HUDEP-2 (cell line): ENCODE measurements around the gene ZBTB8B.

Experiments
- DNase-seq, 76 experiments: peaks; one replicate each; lab custom pipeline; 2025; ENCODE audit not compliant: unreplicated experiment in 76 of 76; lab: John Stamatoyannopoulos, UW

The ZBTB8B gene

GRCh38 chr1:32501865-32502264 is 37.0 kb downstream of the ZBTB8B start:
- DNase-seq, result no peak

DNA sequence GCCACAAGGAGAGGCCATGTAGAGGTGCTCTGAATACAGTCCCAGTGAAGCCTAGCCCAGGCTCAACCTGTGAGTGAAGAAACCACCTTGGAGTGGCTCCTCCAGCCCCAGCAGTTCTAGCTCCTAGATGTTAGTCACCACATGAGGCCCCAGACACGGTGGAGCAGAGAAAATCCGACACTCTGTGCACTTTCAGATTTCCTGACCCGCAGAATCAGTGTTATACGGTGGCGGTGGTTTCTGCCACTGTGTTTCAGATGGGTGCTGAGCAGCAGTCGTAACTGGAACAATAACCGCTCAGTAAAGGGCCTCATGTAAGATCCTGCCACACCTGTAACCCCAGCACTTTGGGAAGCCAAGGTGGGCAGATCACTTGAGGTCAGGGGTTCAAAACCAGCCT is 38.3 kb downstream of the ZBTB8B start:
- DNase-seq, result no peak

- DNase-seq, result no peak
Observed at GRCh38 chr1:32507021-32507420, 42.1 kb downstream of the ZBTB8B start.

- no peak for DNase-seq
Observed at GRCh38 chr1:32508761-32509160, 43.9 kb downstream of the ZBTB8B start.

- no peak for DNase-seq
Observed at GRCh38 chr1:32509939-32510338, 45.1 kb downstream of the ZBTB8B start.
